SU-DHL-6 (cell line): Measurements from ENCODE around the gene GULP1.

ENCODE experiments used
- H2AFZ ChIP-seq: fragments of 200-600 bp; sonication (generic); 2 replicates; pipeline ENCODE4 v1.6.1; 2014; ENCODE audit warnings: low read depth, mild to moderate bottlenecking, moderate library complexity, mixed read lengths, antibody characterized with exemption, low read length; ENCODE audit not compliant: severe bottlenecking
- H3F3A ChIP-seq: fragments of 200-600 bp; shearing (Covaris generic); 2 replicates; pipeline ENCODE4 v1.6.0; 2016; ENCODE audit warnings: antibody characterized with exemption, mild to moderate bottlenecking; ENCODE audit not compliant: insufficient read depth
- H3K27ac ChIP-seq: fragments of 200-600 bp; sonication (generic); 2 replicates; pipeline ENCODE4 v1.5.1; 2016; ENCODE audit warnings: low read depth, mild to moderate bottlenecking, low read length, moderate library complexity, mixed read lengths
- H3K27me3 ChIP-seq: fragments of 200-600 bp; sonication (generic), shearing (Covaris generic); 2 replicates; pipeline ENCODE4 v1.6.0; 2014; ENCODE audit warnings: mild to moderate bottlenecking, low read length
- H3K36me3 ChIP-seq: fragments of 200-600 bp; sonication (generic); 2 replicates; pipeline ENCODE4 v1.6.1; 2014; ENCODE audit warnings: mild to moderate bottlenecking, low read length, mixed read lengths
- H3K4me2 ChIP-seq: fragments of 300-600, 200-600 bp; shearing (Covaris generic), sonication (generic); 2 replicates; pipeline ENCODE4 v1.6.0; 2014; ENCODE audit warnings: low read length, low read depth, mild to moderate bottlenecking; ENCODE audit not compliant: poor library complexity, severe bottlenecking
- H3K4me3 ChIP-seq: fragments of 200-600 bp; sonication (generic); 2 replicates; pipeline ENCODE4 v1.5.1; 2014; ENCODE audit warnings: antibody characterized with exemption, low read length, mild to moderate bottlenecking, mixed read lengths; ENCODE audit not compliant: insufficient read depth, poor library complexity, severe bottlenecking
- H3K79me2 ChIP-seq: fragments of 200-600 bp; sonication (generic); 2 replicates; pipeline ENCODE4 v1.6.1; 2014; ENCODE audit warnings: mild to moderate bottlenecking, low read length, moderate library complexity; ENCODE audit not compliant: insufficient read depth
- H3K9ac ChIP-seq: fragments of 200-600 bp; sonication (generic); 2 replicates; pipeline ENCODE4 v1.7.0; 2014; ENCODE audit warnings: mild to moderate bottlenecking, low read length
- H3K9me2 ChIP-seq: fragments of 200-600 bp; sonication (generic); replicated peaks from 2 replicates; pipeline ENCODE4 v1.6.1; 2014; ENCODE audit warnings: low read length; ENCODE audit not compliant: insufficient read depth
- H3K9me3 ChIP-seq: fragments of 200-600 bp; sonication (generic); 2 replicates; pipeline ENCODE4 v1.6.1; 2014; ENCODE audit warnings: low read length, mixed read lengths; ENCODE audit not compliant: insufficient read depth
- H4K20me1 ChIP-seq: fragments of 200-600 bp; sonication (generic); 2 replicates; pipeline ENCODE4 v1.6.1; 2014; ENCODE audit warnings: low read depth, mild to moderate bottlenecking, antibody characterized with exemption, low read length, moderate library complexity, mixed read lengths
- EZH2phosphoT487 ChIP-seq: fragments of 200-600 bp; sonication (generic), shearing (Covaris generic); conservative IDR thresholded peaks from 2 replicates; pipeline ENCODE4 v1.6.1; 2018; ENCODE audit warnings: mild to moderate bottlenecking, antibody characterized with exemption, low read length, moderate library complexity, mixed read lengths
- TF ChIP-seq, protein P1 (sequence below): fragments of 200-600 bp; sonication (generic); IDR thresholded peaks from one replicate; pipeline ENCODE4 v1.5.1; 2017; ENCODE audit warnings: antibody characterized with exemption, mild to moderate bottlenecking, low read length, moderate library complexity; ENCODE audit not compliant: insufficient read depth, poor library complexity, severe bottlenecking

Gene GULP1

GRCh38 chr2:188449971-188450370 lies 158.3 kb downstream of the GULP1 start:
- Histone ChIP-seq H3K36me3 (no peaks in the 10 kb centered on the region), H3K9ac (no peak overlapping the region), H3K9me2 (no peaks in the 10 kb centered on the region), H3K27me3 (no peaks in the 10 kb centered on the region), H3F3A (no peaks in the 10 kb centered on the region), H3K9me3 (no peaks in the 10 kb centered on the region; the same call in 1 of the 2 replicates), H2AFZ (no peak overlapping the region), H3K4me2 (no peak overlapping the region), H3K27ac (no peak overlapping the region), H4K20me1 (no peaks in the 10 kb centered on the region), H3K4me3 (no peak overlapping the region), H3K79me2 (no peaks in the 10 kb centered on the region)
- TF ChIP-seq, protein P1, sequence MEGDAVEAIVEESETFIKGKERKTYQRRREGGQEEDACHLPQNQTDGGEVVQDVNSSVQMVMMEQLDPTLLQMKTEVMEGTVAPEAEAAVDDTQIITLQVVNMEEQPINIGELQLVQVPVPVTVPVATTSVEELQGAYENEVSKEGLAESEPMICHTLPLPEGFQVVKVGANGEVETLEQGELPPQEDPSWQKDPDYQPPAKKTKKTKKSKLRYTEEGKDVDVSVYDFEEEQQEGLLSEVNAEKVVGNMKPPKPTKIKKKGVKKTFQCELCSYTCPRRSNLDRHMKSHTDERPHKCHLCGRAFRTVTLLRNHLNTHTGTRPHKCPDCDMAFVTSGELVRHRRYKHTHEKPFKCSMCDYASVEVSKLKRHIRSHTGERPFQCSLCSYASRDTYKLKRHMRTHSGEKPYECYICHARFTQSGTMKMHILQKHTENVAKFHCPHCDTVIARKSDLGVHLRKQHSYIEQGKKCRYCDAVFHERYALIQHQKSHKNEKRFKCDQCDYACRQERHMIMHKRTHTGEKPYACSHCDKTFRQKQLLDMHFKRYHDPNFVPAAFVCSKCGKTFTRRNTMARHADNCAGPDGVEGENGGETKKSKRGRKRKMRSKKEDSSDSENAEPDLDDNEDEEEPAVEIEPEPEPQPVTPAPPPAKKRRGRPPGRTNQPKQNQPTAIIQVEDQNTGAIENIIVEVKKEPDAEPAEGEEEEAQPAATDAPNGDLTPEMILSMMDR: no peak
- no peak for TF ChIP-seq EZH2phosphoT487

DNA sequence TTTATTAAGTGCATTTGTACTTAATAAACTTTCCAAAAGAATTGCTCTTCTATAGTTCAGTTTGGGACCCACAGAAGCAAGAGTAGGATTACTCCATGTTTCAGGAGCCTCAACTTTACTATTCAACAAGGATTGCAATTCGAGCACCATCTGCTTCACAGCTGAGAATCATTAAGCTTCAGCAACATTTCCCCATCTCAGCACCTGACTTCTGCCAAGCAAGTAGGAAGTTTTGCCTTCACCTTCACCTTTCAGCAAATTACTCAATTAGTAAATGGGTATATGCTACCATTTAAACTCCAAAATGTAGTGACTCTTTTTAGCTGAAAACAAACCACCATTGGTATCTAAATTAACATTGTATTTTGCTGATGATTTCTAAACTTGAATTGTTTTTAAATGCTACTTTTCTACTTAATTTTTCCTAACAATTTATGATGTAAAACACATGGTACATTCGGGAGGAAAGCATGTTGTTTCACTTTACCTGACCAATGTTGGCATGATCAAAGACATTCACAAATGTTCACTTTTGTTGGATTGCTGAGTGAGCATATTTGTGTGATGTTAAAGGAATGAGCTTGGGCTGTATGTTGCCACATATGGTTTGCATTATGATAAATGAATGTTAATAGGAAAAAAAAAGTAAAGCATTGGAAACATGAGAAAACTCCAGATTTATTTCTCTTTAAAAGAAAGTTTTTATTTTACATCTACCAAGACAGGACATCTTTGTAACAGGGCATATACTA lies 159.2 kb downstream of the GULP1 start:
- no peaks in the 10 kb centered on the region for H3K79me2 ChIP-seq
- H3K4me3 ChIP-seq: no peak overlapping the region
- H4K20me1 ChIP-seq: no peaks in the 10 kb centered on the region
- no peaks in the 10 kb centered on the region for H3K27me3 ChIP-seq
- no peaks in the 10 kb centered on the region for H3K9me2 ChIP-seq
- H3F3A ChIP-seq: no peaks in the 10 kb centered on the region
- no peak overlapping the region for H3K27ac ChIP-seq
- no peak overlapping the region for H2AFZ ChIP-seq
- no peak overlapping the region for H3K4me2 ChIP-seq
- no peaks in the 10 kb centered on the region for H3K36me3 ChIP-seq
- no peak for TF ChIP-seq EZH2phosphoT487
- TF ChIP-seq, protein P1: no peak
- H3K9ac ChIP-seq: no peak overlapping the region
- H3K9me3 ChIP-seq: no peaks in the 10 kb centered on the region; the same call in 1 of the 2 replicates

GRCh38 chr2:188452084-188452483 lies 160.4 kb downstream of the GULP1 start:
- Histone ChIP-seq H3K36me3 (no peaks in the 10 kb centered on the region), H3K9ac (no peak overlapping the region), H3K9me3 (no peaks in the 10 kb centered on the region; the same call in 1 of the 2 replicates), H3K79me2 (no peaks in the 10 kb centered on the region), H3K4me3 (no peak overlapping the region), H3F3A (no peaks in the 10 kb centered on the region), H3K27me3 (no peaks in the 10 kb centered on the region), H3K9me2 (no peaks in the 10 kb centered on the region), H4K20me1 (no peaks in the 10 kb centered on the region), H3K27ac (no peak overlapping the region), H2AFZ (no peak overlapping the region), H3K4me2 (no peak overlapping the region)
- TF ChIP-seq, protein P1: no peak
- no peak for TF ChIP-seq EZH2phosphoT487
